22Rv1 (cell line): ENCODE measurements around the gene TIMMDC1.
"Not testable (repeated sequence)": the region's sequence is repeated elsewhere in the genome, so short reads cannot be mapped to it uniquely, and the experiment has no call there.

Source experiments
- CTCF ChIP-seq: fragments of 450-650 bp; IDR thresholded peaks from 2 replicates; pipeline ENCODE4 v1.5.1; 2017; ENCODE audit warnings: mild to moderate bottlenecking
- ZFX ChIP-seq: fragments of 450-650 bp; IDR thresholded peaks from 2 replicates; pipeline ENCODE4 v1.6.1; 2017; ENCODE audit warnings: antibody characterized with exemption, borderline replicate concordance

GRCh38 chr3:119563334-119563733, 65.0 kb downstream of the TIMMDC1 start:
- TF ChIP-seq CTCF, ZFX: not testable (repeated sequence)
